NB4 (cell line): Measurements from ENCODE around the gene SNCG.
"Not testable (repeated sequence)": the region's sequence is repeated elsewhere in the genome, so short reads cannot be mapped to it uniquely, and the experiment has no call there.

Experiments
- MYC ChIP-seq: IDR thresholded peaks from 2 replicates; pipeline ENCODE4 v1.6.1; 2011; ENCODE audit warnings: low read depth, low read length
- POLR2A ChIP-seq: IDR thresholded peaks from 2 replicates; pipeline ENCODE4 v1.6.1; 2011; ENCODE audit warnings: mild to moderate bottlenecking; ENCODE audit not compliant: insufficient read length; ENCODE audit errors: extremely low read depth

GRCh38 chr10:87007124-87007523, 48.7 kb downstream of the SNCG start:
- not testable (repeated sequence) for TF ChIP-seq MYC, POLR2A
